Measurements from ENCODE around the gene LOX.

GRCh38 chr5:122022966-122023365, 55.1 kb downstream of the LOX start:
- TF ChIP-seq POLR2A (IDR thresholded peaks at IDR 0.05) (no peak), CTCF (IDR thresholded peaks at IDR 0.05) (no peak)
